Neuronal stem cell (in vitro differentiated cells): ENCODE measurements around the gene COL20A1.

Experiments
- DNase-seq: peaks from one replicate; pipeline ENCODE4 v3.0.0-alpha.2; 2013; ENCODE audit warnings: low spot score
- H2AFZ ChIP-seq: one replicate; pipeline ENCODE4 v1.6.1; 2013; ENCODE audit warnings: mild to moderate bottlenecking, low read length, inconsistent platforms
- H2AK5ac ChIP-seq: 2 replicates; pipeline ENCODE4 v1.6.1; 2013; ENCODE audit warnings: low read depth, mild to moderate bottlenecking, inconsistent platforms, low read length, moderate library complexity, mixed read lengths
- H2BK120ac ChIP-seq: 2 replicates; pipeline ENCODE4 v1.6.1; 2013; ENCODE audit warnings: low read depth, mild to moderate bottlenecking, inconsistent platforms, low read length, moderate library complexity, mixed read lengths
- H2BK12ac ChIP-seq: one replicate; pipeline ENCODE4 v1.6.1; 2013; ENCODE audit warnings: low read length, inconsistent platforms
- H2BK15ac ChIP-seq: 2 replicates; pipeline ENCODE4 v1.6.1; 2013; ENCODE audit warnings: mild to moderate bottlenecking, low read length, inconsistent platforms, mixed read lengths
- H2BK5ac ChIP-seq: one replicate; pipeline ENCODE4 v1.6.1; 2013; ENCODE audit warnings: inconsistent platforms, mild to moderate bottlenecking, low read length, moderate library complexity
- H3K14ac ChIP-seq: one replicate; pipeline ENCODE4 v1.6.1; 2013; ENCODE audit warnings: low read length, inconsistent platforms
- H3K18ac ChIP-seq: 2 replicates; pipeline ENCODE4 v1.6.1; 2013; ENCODE audit warnings: low read length, inconsistent platforms
- H3K23ac ChIP-seq: 2 replicates; pipeline ENCODE4 v1.6.1; 2013; ENCODE audit warnings: low read depth, mild to moderate bottlenecking, mixed read lengths, low read length, inconsistent platforms; ENCODE audit not compliant: poor library complexity
- H3K27ac ChIP-seq: replicated peaks from 3 replicates; pipeline ENCODE4 v1.5.1; 2013; ENCODE audit warnings: low read length, inconsistent platforms
- H3K27me3 ChIP-seq, 3 experiments: 2 replicates each; pipeline ENCODE4 v1.6.1; 2013; ENCODE audit warnings: low read length in 3 of 3, mild to moderate bottlenecking in 2 of 3, inconsistent platforms in 1 of 3, low read depth in 1 of 3, mixed read lengths in 1 of 3, moderate library complexity in 1 of 3; ENCODE audit not compliant: control insufficient read depth in 3 of 3, insufficient read depth in 3 of 3
- H3K36me3 ChIP-seq, 2 donors: replicated peaks in 1 of 2; 2 replicates each; pipeline ENCODE4 v1.6.1; 2013; ENCODE audit warnings: low read length in 2 of 2; ENCODE audit not compliant: control insufficient read depth in 2 of 2, insufficient read depth in 2 of 2
- H3K4ac ChIP-seq: 2 replicates; pipeline ENCODE4 v1.6.1; 2013; ENCODE audit warnings: inconsistent platforms, mild to moderate bottlenecking, low read length, moderate library complexity
- H3K4me1 ChIP-seq, 2 donors: 1 replicate in 1 of 2; 2 replicates in 1 of 2; pipeline ENCODE4 v1.6.1; 2013; ENCODE audit warnings: low read length in 2 of 2, low read depth in 1 of 2; ENCODE audit not compliant: control insufficient read depth in 2 of 2, insufficient read depth in 1 of 2
- H3K4me2 ChIP-seq: one replicate; pipeline ENCODE4 v1.6.1; 2013; ENCODE audit warnings: mild to moderate bottlenecking, low read length, inconsistent platforms; ENCODE audit not compliant: insufficient read depth, poor library complexity, severe bottlenecking
- H3K4me3 ChIP-seq, 2 donors: 2 replicates each; pipeline ENCODE4 v1.5.1; 2013; ENCODE audit warnings: low read length in 2 of 2, mild to moderate bottlenecking in 2 of 2, inconsistent platforms in 1 of 2, moderate library complexity in 1 of 2
- H3K79me1 ChIP-seq: one replicate; pipeline ENCODE4 v1.6.1; 2013; ENCODE audit warnings: low read depth, mild to moderate bottlenecking, inconsistent platforms, low read length, moderate library complexity
- H3K9ac ChIP-seq: one replicate; pipeline ENCODE4 v1.6.1; 2013; ENCODE audit warnings: mild to moderate bottlenecking, low read depth, low read length, inconsistent platforms; ENCODE audit not compliant: poor library complexity
- H3K9me3 ChIP-seq, 2 donors: replicated peaks in 1 of 2; 2 replicates each; pipeline versions ENCODE3 to v1.6.1; 2013; ENCODE audit warnings: low read length in 2 of 2, mild to moderate bottlenecking in 2 of 2, inconsistent platforms in 1 of 2, low read depth in 1 of 2, mixed read lengths in 1 of 2, moderate library complexity in 1 of 2; ENCODE audit not compliant: control insufficient read depth in 2 of 2, insufficient read depth in 1 of 2
- H4K8ac ChIP-seq: one replicate; pipeline ENCODE4 v1.6.1; 2013; ENCODE audit warnings: low read depth, mild to moderate bottlenecking, inconsistent platforms, low read length, moderate library complexity
- H4K91ac ChIP-seq: one replicate; pipeline ENCODE4 v1.6.1; 2013; ENCODE audit warnings: low read length, low read depth, mild to moderate bottlenecking, inconsistent platforms; ENCODE audit not compliant: poor library complexity
- WGBS, 2 donors: extraction: QIAGEN DNeasy Blood & Tissue Kit; methylation state at CpG; one replicate each; pipeline ENCODE4 v1.1.7; 2013; ENCODE audit warnings: missing lambda C conversion rate in 2 of 2, mixed read lengths in 1 of 2; ENCODE audit not compliant: insufficient read length in 2 of 2, insufficient replicate concordance in 1 of 2; ENCODE audit errors: extremely low coverage in 2 of 2; 5-methylcytosine and 5-hydroxymethylcytosine counted together

The COL20A1 gene

DNA sequence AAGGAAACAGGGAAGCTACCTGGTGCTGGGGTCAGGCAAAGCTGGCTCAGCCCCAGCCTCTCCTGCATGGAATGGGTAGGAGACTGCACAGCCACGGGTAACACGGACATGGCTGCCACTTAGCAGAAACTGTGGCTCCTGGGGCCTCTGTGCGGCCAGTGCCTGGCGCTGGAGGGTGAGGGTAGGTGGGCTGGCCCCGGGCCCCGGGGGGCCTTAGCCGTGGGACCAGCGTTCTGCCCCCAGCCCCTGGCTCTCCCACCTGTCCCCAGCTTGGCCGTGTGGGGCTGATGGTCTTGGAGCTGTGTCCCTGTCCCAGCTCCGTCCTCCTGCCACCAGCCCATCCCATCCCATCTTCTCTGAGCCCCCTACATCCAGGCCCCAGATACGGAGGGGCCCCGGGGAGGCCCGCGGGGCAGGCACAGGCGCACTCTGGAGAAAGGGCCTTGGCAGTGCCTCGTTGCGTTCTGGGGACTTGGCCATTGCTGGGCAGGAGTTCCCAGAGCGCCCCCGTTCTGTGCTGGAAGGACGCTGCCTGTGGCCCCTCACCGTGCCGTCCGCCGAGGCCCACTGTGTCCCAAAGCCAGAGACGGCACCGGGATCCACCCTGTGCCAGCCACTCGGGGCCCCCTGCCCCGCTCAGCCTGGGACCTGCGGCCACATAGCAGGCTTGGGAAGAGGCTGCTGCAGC lies 56.0 kb downstream of the COL20A1 start:
- peak overlapping the region; percentile 17 for H4K8ac ChIP-seq
- H3K27me3 ChIP-seq: peaks cover 0 to 5% (median 0%) of the 10 kb centered on the region in 3 experiments
- no peak overlapping the region for H2AFZ ChIP-seq
- peak overlapping the region; percentile 24 for H2BK5ac ChIP-seq
- H3K4ac ChIP-seq: no peak overlapping the region
- H3K36me3 ChIP-seq: no peaks in the 10 kb centered on the region
- no peak overlapping the region for H3K9ac ChIP-seq
- no peak overlapping the region for H2BK15ac ChIP-seq
- DNase-seq: no peak
- no peak overlapping the region for H3K27ac ChIP-seq
- no peak overlapping the region for H3K4me2 ChIP-seq
- no peak overlapping the region for H2BK120ac ChIP-seq
- peak overlapping the region; percentile 12 for H4K91ac ChIP-seq
- H3K14ac ChIP-seq: peak overlapping the region; percentile 56
- H2BK12ac ChIP-seq: no peak overlapping the region
- peaks cover 6 to 18% of the 10 kb centered on the region in 2 donors for H3K4me1 ChIP-seq
- H3K9me3 ChIP-seq: peaks cover 2 to 3% of the 10 kb centered on the region in 2 donors
- no CpG with 5 or more reads among the region's 29 CpGs for WGBS, 2 donors
- peak overlapping the region; percentile 46 for H2AK5ac ChIP-seq
- peak overlapping the region; percentile 48 for H3K18ac ChIP-seq
- H3K23ac ChIP-seq: peak overlapping the region; percentile 12
- H3K4me3 ChIP-seq: no peak overlapping the region
- peaks cover 11% of the 10 kb centered on the region for H3K79me1 ChIP-seq

GRCh38 chr20:63349516-63349895 lies 56.5 kb downstream of the COL20A1 start:
- Histone ChIP-seq H3K36me3 (no peaks in the 10 kb centered on the region), H2BK120ac (no peak overlapping the region), H3K27ac (no peak overlapping the region), H3K18ac (no peak overlapping the region), H3K4me3 (no peak overlapping the region), H4K8ac (peak overlapping the region; percentile 17), H4K91ac (peak overlapping the region; percentile 12), H3K79me1 (peaks cover 11% of the 10 kb centered on the region), H3K14ac (no peak overlapping the region), H3K23ac (peak overlapping the region; percentile 12), H2AK5ac (peak overlapping the region; percentile 70), H3K9ac (peak overlapping the region; percentile 44), H3K4ac (no peak overlapping the region), H3K27me3 (peaks cover 0 to 3% (median 0%) of the 10 kb centered on the region in 3 experiments), H3K9me3 (peaks cover 2 to 3% of the 10 kb centered on the region in 2 donors), H2AFZ (no peak overlapping the region), H2BK5ac (peak overlapping the region; percentile 24), H3K4me2 (no peak overlapping the region), H2BK15ac (no peak overlapping the region), H2BK12ac (no peak overlapping the region), H3K4me1 (peaks cover 6 to 15% of the 10 kb centered on the region in 2 donors)
- DNase-seq: no peak
- no CpG with 5 or more reads among the region's 29 CpGs for WGBS, 2 donors

GRCh38 chr20:63350196-63350595 lies 57.2 kb downstream of the COL20A1 start:
- DNase-seq: no peak
- Histone ChIP-seq H3K23ac (peak overlapping the region; percentile 48), H3K79me1 (peaks cover 11% of the 10 kb centered on the region), H2BK5ac (no peak overlapping the region), H3K36me3 (no peaks in the 10 kb centered on the region), H3K4me1 (peaks cover 6 to 15% of the 10 kb centered on the region in 2 donors), H2BK15ac (no peak overlapping the region), H2BK12ac (peak overlapping the region; percentile 66), H3K4ac (no peak overlapping the region), H3K27ac (no peak overlapping the region), H3K9me3 (peaks cover 2 to 3% of the 10 kb centered on the region in 2 donors), H3K14ac (peak overlapping the region; percentile 31), H2BK120ac (no peak overlapping the region), H3K9ac (no peak overlapping the region), H4K8ac (no peak overlapping the region), H2AK5ac (no peak overlapping the region), H3K27me3 (peaks cover 0 to 3% (median 0%) of the 10 kb centered on the region in 3 experiments), H3K4me3 (peak overlapping the region in 1 of 2 donors; percentile 42), H2AFZ (no peak overlapping the region), H3K18ac (peak overlapping the region; percentile 80), H3K4me2 (no peak overlapping the region), H4K91ac (no peak overlapping the region)
- no CpG with 5 or more reads among the region's 33 CpGs for WGBS, 2 donors

DNA sequence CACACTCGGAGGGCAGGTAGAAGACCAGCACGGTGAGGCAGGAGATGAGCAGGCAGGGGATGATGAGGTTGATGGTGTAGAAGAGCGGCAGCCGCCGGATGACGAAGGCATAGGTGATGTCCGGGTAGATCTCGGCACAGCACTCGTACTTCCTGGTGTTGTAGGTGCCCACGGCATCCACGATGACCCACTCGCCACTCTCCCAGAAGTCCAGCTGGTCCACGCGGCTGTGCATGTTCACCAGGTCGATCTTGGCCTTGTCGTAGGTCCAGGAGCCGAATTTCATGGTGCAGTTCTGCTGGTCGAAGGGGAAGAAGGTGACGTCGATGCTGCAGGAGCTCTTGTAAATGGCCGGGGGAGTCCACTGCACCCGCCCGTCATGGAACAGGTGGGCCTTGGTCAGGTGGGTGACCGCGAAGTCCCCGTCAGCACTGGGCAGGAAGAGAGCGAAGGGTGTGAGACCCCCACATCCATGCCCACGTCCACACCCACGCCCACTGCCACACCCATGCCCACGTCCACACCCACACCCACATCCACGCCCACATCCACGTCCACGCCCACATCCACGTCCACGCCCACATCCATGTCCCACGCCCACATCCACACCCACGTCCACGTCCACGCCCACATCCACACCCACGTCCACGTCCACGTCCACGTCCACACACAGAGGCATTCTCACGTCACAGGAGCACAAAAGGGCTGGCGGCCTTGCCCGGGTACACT lies 57.8 kb downstream of the COL20A1 start:
- H3K4me3 ChIP-seq: peak overlapping the region in 1 of 2 donors; percentile 67
- no peak overlapping the region for H3K27ac ChIP-seq
- H3K14ac ChIP-seq: peak overlapping the region; percentile 31
- H3K79me1 ChIP-seq: peaks cover 11% of the 10 kb centered on the region
- no peak overlapping the region for H4K8ac ChIP-seq
- WGBS, 2 donors: no CpG with 5 or more reads among the region's 46 CpGs
- no peak overlapping the region for H2BK15ac ChIP-seq
- H3K27me3 ChIP-seq: peaks cover 0 to 3% (median 0%) of the 10 kb centered on the region in 3 experiments
- H3K4me1 ChIP-seq: peaks cover 6 to 15% of the 10 kb centered on the region in 2 donors
- H2AFZ ChIP-seq: no peak overlapping the region
- H3K18ac ChIP-seq: peak overlapping the region; percentile 80
- no peak overlapping the region for H2AK5ac ChIP-seq
- no peak overlapping the region for H2BK5ac ChIP-seq
- peak overlapping the region; percentile 69 for H3K23ac ChIP-seq
- no peak for DNase-seq
- peaks cover 2 to 3% of the 10 kb centered on the region in 2 donors for H3K9me3 ChIP-seq
- peak overlapping the region; percentile 66 for H2BK12ac ChIP-seq
- no peak overlapping the region for H3K4me2 ChIP-seq
- H2BK120ac ChIP-seq: no peak overlapping the region
- H3K36me3 ChIP-seq: no peaks in the 10 kb centered on the region
- no peak overlapping the region for H3K4ac ChIP-seq
- no peak overlapping the region for H4K91ac ChIP-seq
- H3K9ac ChIP-seq: no peak overlapping the region
